Myocyte (in vitro differentiated cells): Measurements from ENCODE around the gene SNRK. TPM values are rescaled to one million over a fixed set of nuclear protein-coding genes. Genes with fewer than 3 reads are reported as not detected.
A peak's percentile ranks its signal among the peaks of the same experiment; 100 is the strongest.

Experiments used
- DNase-seq: peaks from one replicate; pipeline ENCODE4 v3.0.0-alpha.2; 2012; ENCODE audit warnings: low read depth
- polyA plus RNA-seq: library from polyadenylated mRNA; unstranded; fragments of >200 nt; gene quantifications from one replicate; pipeline ENCODE4 v1.2.1, GENCODE V29; 2012; ENCODE audit warnings: missing spikeins
- total RNA-seq: library from RNA; depleted of rRNA; stranded (reverse); fragments of >200 nt; gene quantifications from 2 replicates; pipeline ENCODE4 v1.2.3, GENCODE V29; 2014

The SNRK gene, protein sequence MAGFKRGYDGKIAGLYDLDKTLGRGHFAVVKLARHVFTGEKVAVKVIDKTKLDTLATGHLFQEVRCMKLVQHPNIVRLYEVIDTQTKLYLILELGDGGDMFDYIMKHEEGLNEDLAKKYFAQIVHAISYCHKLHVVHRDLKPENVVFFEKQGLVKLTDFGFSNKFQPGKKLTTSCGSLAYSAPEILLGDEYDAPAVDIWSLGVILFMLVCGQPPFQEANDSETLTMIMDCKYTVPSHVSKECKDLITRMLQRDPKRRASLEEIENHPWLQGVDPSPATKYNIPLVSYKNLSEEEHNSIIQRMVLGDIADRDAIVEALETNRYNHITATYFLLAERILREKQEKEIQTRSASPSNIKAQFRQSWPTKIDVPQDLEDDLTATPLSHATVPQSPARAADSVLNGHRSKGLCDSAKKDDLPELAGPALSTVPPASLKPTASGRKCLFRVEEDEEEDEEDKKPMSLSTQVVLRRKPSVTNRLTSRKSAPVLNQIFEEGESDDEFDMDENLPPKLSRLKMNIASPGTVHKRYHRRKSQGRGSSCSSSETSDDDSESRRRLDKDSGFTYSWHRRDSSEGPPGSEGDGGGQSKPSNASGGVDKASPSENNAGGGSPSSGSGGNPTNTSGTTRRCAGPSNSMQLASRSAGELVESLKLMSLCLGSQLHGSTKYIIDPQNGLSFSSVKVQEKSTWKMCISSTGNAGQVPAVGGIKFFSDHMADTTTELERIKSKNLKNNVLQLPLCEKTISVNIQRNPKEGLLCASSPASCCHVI
- 18.8 and 21.2 TPM in 2 replicates for total RNA-seq
- polyA plus RNA-seq: 5.2 TPM

DNA sequence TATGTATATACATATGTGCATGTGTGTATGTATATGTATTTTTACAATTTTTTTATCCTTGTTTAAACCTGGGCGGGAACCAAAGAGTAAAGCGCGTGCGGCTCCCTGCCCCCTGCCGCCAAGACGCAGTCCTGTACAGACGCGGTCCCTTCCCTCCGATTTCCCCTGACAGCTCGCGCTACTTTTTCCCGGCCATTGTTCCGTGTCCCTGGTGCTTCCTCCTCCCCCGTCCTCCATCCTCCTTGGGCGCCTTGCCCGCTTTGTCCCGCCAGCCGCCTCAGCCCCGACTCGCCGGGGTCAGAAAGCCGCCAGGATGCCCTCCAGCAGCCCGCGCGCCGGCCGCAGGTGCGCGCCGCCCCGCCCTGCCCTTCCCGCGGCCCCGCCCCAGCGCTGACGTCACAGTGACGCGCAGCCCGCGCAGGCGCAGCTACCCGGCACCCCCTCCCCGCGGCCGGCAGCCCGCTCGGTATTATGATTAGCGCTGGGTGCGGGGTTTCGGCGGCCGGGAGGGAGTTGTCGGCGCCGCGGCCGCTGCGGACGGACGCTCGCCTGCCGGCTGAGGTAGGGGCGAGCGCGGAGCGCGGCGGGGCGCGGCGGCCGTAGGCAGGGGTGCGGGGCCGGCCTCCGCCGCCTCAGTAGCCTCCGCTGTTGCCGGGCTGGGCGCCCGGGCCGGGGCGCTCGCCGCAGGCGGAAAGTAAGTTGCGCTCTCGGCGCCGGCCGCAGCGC lies at the start of gene SNRK:
TSS of gene SNRK (plus strand) at position 426 of the 726 bp plus-strand sequence. CDS start 16,664 bp downstream, outside the sequence.
- DNase-seq: peak; percentile 77

DNA sequence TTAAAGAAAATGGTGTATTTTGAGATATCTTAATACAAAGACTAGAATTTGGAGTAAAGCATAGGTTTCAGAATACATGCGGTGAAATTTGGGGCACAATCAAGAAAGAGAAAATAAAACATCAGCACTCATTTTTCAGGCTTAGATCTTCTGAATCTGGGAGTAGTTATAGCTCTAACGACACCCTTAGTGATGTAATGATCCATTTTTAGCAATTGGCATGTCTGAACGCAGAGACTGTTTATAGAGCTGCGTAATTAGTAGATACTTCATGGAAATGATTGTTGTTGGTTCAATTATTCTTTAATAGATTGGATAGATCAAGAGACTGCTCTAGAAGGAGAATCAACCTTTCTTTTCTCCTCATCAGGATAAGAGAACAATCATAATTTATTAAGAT lies 47.5 kb upstream of the SNRK start:
- no peak for DNase-seq

DNA sequence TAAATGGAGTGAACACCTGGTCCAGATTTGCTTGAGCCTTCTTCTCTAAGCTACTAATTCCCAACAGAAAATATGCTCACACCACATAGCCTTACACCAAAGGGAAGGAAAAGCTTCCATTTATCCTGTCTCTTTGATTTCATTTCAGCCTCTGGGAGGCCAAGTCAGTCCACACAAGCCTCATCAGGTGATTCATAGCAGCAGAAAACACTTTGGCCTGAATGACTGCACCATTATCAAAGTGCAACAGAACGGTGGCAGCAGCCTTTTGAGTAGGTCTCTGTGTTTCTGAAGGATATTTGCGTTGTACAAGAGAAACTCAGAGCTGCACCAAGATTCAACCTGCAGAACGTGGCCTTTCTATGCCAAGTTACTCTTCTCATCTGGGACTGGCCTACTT lies 46.6 kb upstream of the SNRK start:
- DNase-seq: no peak

DNA sequence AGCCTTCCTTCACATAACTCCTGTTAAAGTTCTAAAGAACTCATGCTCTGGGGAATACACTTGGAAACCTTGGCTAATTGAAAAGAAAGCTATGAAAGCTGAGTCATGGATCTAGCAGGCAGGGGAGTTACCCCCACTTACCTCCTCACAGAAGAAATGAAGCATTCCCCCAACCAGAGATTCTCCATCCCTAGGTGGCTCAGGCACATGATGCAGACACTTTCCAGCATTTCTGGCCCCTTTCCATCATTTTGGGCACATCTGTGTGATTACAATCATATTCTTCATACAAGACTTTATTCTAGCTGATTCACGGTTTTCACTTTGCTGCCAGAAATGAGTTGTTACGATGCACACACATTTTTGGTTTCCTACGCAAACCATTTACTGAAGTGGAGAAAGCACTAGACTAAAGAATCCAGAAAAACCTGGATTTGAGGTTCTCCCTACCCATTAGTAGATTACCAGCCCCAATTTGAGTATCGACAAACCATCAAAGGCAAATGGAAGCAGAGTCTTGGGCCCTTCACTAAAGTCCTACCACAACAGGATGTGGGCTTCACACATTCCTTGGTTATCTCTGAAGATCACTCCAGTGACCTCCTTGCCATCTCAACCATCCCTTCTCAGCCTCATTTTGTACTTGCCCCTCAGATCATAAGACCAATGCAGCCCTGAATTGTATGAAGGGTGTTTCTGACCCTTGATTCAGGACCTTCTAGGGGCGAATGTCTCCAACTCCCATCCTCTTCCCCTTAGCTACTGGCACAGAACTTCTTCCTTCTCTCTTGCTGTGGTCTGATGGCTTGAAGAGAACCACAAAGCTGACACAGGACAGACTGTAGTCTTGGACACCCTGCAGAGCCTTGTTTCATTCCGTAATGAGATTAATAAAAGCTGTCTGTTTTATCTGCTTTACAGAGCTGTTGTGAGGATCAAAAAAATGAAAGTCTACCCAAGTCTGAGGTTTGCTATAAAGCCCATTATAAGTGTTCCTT lies 42.5 kb upstream of the SNRK start:
- DNase-seq: no peak

DNA sequence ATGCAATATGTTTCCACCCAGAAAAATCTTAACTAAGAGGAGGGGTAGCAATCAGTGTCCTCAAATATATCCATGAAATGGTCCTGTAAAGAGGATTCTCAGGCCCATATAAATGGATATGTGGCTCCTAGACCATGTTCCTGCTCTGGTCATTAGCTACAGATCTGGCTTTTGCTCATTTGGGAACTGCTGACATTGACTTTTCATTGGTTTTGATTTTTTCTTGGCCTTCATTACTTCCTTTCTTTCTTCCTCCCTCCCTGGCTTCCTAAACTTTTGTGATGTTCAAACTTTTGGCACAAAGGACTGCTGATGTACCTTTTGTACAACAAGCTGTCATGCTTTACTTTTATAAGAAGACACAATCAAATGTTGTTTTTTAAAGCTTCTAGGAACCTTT lies 41.6 kb upstream of the SNRK start:
- DNase-seq: no peak

DNA sequence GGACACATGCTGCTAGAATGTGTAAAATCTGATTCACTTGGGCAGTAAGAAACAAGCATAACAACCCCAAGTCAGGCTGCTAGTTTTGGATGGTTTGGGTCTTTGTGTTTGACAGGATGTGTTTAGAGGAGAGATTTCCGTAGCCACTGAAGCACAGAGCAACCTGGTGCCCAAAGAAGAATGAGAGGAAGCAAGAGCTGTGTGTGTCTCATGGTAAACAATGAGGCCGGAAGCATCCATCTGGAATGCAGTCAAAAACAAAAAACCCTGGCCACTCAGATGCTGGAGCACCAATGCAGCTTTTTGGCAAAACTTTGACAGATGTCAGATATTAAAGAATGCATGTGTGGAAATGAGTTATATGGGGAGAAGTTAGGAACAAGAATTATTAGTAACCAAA lies 39.4 kb upstream of the SNRK start:
- DNase-seq: no peak

DNA sequence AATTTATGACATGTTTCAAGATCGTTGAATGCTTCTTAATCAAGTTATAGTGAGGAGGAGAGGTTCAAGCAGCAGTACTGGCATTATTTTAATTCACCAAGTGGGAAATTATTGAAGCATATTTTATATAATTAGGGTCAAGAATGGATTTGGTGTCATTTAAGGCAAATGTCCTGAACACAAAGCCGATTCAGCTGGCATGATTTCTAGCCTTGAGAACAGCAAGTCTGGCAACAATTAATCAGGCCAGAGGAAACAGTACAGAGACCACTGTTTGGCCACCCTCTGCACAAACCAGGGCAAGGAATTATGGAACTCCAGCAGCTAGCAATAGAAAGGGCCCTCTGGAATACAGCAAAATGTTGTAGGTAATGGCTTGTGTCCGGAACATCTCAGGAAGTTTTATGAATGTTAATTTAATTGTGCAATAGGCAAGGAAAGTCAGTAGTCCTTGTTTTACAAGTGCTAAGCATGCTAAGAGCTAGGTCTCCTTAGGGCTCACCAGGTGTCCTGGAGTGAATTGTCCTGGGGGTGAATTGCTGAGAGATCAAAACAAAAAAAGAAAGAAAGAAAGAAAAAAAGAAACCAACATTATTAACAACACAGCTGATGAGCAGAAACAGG lies 38.7 kb upstream of the SNRK start:
- no peak for DNase-seq

DNA sequence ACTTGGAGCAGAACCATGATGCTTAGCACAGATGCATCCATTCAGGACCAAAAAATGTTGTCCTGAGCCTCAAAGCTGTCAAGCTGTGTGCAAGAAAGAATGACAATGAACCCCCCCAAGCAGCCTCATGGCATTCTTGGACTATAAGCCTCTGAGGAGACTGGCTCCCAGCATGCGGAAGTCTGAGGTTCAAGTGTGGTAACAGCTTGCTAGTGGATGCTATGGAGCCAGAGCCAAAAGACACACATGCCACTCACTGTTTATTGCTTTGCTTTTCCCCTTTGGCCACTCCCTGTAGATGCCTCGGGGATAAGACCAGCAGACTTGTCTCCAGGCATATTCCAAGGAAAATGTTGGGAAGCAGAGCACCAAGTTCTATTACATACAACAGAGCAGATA lies 38.2 kb upstream of the SNRK start:
- DNase-seq: peak; percentile 19

DNA sequence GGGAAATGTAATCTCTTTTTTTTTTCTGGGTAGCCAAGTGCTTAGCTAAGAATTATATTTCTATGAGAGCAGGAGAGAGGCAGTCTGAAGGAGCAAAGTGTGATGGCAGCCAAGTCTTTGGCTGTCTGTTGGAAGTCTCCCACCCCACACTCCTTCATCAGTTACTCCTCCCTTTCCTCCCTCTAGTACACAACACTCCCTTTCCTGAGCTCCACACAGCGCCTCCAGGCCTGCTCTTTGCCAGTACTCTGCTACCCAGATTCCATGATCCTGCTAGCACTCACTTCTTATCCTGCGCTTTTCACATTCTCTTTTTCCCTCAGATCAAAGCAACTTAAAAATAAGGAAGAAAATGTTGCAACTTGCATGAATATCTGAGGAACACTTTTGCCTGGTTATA lies 37.4 kb upstream of the SNRK start:
- DNase-seq: no peak

DNA sequence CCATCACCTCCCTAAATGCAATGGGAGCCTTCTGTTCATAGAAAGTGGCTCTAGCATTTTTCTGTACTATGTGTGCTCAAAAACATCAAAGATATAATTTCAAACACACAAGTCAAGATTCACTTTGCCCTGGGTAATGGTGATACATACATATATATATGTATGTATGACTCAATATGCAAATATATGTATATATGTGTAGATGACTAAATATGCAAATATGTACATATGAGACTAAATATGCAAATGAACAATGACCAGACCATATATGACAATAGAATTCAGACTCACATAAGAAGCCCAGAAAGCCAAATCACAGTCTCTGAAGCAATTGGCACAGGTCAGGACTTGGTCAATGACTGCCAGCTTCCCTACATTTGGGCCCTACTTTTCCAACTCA lies 36.9 kb upstream of the SNRK start:
- DNase-seq: no peak

DNA sequence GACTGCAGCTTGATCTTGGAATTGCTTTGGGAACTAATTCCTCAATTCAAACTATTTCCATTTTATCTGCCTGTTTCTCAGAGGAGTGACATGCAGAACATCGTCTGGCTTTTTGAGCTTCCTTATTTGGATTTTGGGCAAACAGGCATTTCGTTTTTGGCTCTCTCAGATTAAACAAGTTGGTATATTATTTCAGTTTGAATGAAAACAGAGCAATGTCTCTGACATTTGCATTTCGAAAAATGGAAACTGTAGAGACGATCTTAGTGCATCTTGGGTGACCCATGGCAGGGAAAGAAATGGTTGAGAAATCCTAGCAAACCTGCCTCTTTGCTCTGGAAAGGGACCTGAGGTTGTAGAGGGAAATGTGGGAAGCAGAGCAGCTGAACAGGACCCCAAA lies 33.0 kb upstream of the SNRK start:
- no peak for DNase-seq

DNA sequence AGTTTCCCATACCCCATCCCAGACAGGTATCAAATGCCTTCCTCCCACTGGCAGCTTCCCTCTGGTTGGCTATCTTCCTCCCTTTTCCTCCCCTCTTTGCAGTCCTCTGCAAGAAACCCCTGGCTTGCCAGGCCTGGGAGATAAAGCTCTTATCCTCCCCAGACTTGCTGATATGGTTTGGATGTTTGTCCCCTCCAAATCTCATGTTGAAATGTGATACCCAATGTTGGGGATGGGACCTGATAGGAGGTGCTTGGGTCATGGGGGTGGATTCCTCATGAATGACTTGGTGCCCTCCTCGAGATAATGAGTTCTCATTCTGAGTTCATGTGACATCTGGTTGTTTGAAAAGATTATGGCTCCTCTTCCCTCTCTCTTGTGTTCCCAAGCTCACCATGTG lies 32.2 kb upstream of the SNRK start:
- DNase-seq: no peak

DNA sequence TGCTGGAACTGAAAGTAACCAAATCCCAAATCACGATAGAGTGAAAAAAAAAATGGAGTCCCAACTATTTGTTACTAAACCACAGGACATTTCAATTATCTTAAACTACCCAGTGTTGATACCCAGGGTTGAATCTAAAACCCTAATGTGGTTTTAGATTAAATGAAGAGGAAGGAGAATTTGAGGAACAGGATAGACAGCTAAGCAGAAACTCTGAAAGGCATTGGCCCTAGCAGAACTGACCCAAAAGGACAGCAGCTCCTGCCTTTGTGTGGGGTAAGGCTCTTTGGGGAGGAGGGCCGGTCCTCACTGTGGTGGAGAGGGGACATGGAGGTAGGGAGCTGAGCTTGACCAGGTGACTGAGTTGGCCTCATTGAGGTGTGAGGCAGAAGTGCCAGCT lies 30.7 kb upstream of the SNRK start:
- no peak for DNase-seq

DNA sequence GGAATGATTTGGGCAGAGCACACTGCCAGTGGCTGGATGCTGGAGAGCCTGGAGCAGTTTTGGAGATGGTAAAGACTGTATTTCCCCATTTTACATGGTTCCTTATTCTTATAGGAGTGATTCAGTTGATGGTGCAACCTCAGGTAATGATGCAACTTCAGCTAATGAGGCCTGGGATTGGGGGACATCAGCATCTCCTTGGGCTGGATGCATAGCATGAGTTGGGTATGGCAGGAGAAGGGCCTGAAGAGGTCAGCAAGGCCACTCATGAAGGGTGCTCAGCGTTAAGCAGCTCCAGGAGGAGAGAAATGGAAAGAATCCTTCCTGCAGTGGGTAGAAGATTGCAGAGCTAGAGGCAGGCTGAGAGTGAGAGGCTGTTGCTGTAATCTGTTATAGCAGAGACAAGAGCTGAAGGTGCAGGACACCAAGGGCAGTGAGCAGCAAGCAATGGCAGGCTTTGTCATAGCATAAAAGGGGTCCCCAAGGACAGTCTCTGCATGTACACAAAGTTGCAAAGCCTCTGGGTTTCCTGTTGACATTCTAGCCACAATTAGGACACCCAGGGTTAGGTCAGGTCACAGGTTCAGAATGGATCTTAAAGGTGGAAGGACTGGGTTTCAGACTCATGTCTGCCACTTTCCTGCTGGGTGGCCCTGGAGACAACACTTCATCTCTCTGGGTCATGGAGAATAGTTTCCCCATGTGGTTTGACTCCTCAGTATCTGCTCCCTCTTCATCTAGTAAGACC lies 29.5 kb upstream of the SNRK start:
- no peak for DNase-seq

DNA sequence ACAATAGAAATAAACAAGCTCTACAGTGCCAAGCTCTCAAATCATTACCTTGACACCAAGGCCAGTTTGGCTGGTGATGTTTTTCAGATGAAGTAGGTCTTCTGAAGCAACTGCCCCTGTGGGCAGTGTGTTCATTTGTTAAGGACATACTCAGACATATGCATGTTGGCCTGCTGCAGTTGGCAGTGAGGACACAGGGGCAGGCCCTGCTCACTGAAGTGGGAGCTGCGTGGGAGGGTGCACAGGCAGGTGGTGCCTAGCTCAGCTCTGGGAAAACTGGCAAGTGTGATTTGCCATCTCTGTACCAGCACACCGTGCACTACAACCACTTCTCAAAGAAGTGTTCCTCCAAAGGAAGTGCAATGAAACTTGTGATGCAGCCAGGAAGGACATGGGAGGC lies 28.5 kb upstream of the SNRK start:
- no peak for DNase-seq

DNA sequence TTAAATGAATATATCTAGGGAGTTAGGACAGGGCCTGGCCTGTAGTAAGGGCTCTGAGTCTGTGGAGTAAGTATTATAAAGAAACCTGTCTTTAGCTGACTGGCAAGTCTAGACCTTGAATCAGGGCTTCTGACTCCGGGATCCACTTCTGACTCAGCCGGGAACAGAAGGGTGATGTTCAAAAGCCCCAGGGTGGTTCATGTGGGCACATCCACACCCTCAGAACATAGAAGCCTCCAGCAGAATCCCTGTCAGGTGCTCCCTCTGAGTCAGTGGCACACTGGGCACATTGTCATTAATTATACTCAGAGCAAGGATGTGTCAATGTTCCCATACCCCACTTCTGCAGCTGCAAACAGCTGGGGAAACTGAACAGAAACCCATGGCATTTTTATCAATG lies 26.7 kb upstream of the SNRK start:
- peak; percentile 39 for DNase-seq

DNA sequence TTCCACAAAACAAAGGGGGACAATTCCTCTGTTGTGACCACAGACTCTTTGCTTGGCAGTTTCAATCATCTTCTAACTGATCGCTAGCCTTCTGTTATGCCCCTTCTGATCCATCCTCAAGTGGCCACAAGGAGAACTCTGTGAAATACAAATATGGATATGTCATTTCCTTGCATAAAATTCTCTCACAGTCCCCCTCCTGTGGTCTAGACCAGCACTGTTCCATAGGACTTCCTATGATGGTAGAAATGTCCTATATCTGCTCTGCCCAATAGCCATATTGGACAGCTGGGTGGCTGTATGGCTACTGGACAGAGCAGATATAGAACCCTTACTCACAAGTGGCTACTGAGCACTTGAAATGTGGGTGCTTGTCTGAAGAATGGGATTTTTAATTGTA lies 25.9 kb upstream of the SNRK start:
- no peak for DNase-seq

DNA sequence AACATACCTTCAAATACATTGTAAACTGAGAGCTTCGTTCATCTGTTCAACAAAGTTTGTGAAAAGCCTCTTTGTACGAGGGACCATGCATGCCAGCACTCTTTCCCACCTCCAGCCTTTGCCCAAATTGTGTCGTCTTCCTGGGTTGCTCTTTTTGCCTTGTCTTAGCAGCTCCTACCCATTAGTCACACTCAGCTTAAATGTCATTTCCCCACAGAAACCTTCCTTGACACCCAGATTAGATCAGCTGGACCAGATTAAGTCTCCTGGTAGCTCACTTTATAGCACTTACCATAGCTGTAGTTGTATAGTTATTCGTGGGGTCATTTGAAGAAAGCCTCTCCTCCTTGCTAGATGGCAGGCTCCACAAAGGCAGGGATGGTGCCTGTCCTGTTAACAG lies 24.1 kb upstream of the SNRK start:
- no peak for DNase-seq

DNA sequence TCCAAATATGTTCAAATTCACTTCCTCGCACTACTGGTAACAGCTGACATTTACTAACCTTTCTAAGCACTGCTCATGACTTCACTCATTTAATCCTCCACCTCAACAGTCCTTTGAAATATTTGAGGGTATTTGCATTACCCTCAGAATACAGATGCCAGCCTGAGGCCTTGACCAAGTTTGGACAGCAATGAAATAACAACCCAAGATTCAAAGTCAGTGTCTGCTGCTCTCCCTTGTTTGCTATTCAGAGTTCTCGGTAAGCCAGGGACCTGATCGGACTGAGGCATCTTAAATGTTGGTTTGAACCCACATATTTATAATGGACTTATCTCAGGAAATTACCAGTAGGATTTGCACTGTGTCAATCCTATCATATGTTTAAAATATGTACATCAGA lies 19.9 kb upstream of the SNRK start:
- no peak for DNase-seq

DNA sequence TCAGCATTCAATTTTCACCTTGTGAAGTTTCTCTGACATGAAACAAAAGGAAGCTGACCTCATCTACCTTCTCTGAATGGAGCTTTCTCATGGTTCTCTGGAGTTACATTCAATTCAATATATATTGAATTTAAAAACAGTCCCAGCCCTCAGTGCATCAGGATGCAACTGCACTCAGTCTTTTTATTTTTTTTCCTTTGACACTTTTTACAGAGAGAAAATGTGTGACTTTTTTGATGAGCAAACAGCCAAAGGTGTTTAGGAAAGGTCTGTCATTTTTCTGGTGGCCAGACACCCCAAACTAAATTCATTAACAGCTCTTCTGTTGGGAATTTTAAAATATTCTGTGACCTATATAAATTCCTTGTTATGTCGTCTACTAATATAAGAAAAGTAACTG lies 19.3 kb upstream of the SNRK start:
- DNase-seq: no peak
